Stomach smooth muscle (tissue), 2 donors: ENCODE results near the gene TIGD6.

Experiments
- H3K27ac ChIP-seq: one replicate; pipeline ENCODE4 v1.7.0; 2013; ENCODE audit warnings: mild to moderate bottlenecking, low read length, inconsistent platforms
- H3K27me3 ChIP-seq, 2 donors: one replicate each; pipeline ENCODE4 v1.7.0; 2013; ENCODE audit warnings: low read length in 2 of 2; ENCODE audit not compliant: insufficient read depth in 2 of 2, control insufficient read depth in 1 of 2
- H3K36me3 ChIP-seq, 2 donors: one replicate each; pipeline ENCODE4 v1.7.0; 2013; ENCODE audit warnings: low read length in 2 of 2; ENCODE audit not compliant: control insufficient read depth in 2 of 2, insufficient read depth in 2 of 2
- H3K4me1 ChIP-seq: one replicate; pipeline ENCODE4 v1.7.0; 2013; ENCODE audit warnings: low read length; ENCODE audit not compliant: control insufficient read depth, insufficient read depth
- H3K4me3 ChIP-seq, 2 donors: one replicate each; pipeline ENCODE4 v1.7.0; 2013; ENCODE audit warnings: low read length in 2 of 2
- H3K9ac ChIP-seq, 2 donors: one replicate each; pipeline ENCODE4 v1.7.0; 2013; ENCODE audit warnings: low read length in 2 of 2, mild to moderate bottlenecking in 1 of 2
- H3K9me3 ChIP-seq, 2 donors: one replicate each; pipeline ENCODE4 v1.7.0; 2013; ENCODE audit warnings: low read length in 2 of 2; ENCODE audit not compliant: control insufficient read depth in 2 of 2
- donor health status: healthy.
- donor health status: Pancreatic carcinoma.

Gene TIGD6

GRCh38 chr5:150000256-150000989, at the start of gene TIGD6, which contains the start of gene HMGXB3:
TSS of gene TIGD6 (minus strand) at chr5:150000654. CDS start at chr5:149996348, 4,306 bp downstream.
TSS of gene HMGXB3 (plus strand) at chr5:150000739. CDS start at chr5:150004853, 4,114 bp downstream.
- Histone ChIP-seq H3K27ac (peak within 1 kb of the TSS; percentile 92), H3K36me3 (peaks cover 3 to 8% of the 10 kb centered on the region in 2 donors), H3K4me3 (peak within 1 kb of the TSS; percentile 95 to 99), H3K9me3 (no peaks in the 10 kb centered on the region), H3K9ac (peak within 1 kb of the TSS; percentile 97 to 99), H3K4me1 (peaks cover 23% of the 10 kb centered on the region), H3K27me3 (no peaks in the 10 kb centered on the region)

GRCh38 chr5:150046031-150046430, 45.6 kb upstream of the TIGD6 start:
- no peak overlapping the region for H3K27ac ChIP-seq
- no peaks in the 10 kb centered on the region for H3K27me3 ChIP-seq
- H3K4me3 ChIP-seq = no peak overlapping the region
- H3K9ac ChIP-seq = no peak overlapping the region
- no peaks in the 10 kb centered on the region for H3K9me3 ChIP-seq
- H3K4me1 ChIP-seq = no peaks in the 10 kb centered on the region
- H3K36me3 ChIP-seq = peaks cover 81 to 82% of the 10 kb centered on the region in 2 donors

- no peaks in the 10 kb centered on the region for H3K27me3 ChIP-seq
- no peak overlapping the region for H3K27ac ChIP-seq
- no peak overlapping the region for H3K4me3 ChIP-seq
- H3K36me3 ChIP-seq = peaks cover 82% of the 10 kb centered on the region in 2 donors
- H3K9ac ChIP-seq = no peak overlapping the region
- no peaks in the 10 kb centered on the region for H3K4me1 ChIP-seq
- H3K9me3 ChIP-seq = no peaks in the 10 kb centered on the region
Measured at GRCh38 chr5:150045549-150045948, 45.1 kb upstream of the TIGD6 start.

GRCh38 chr5:150044712-150045111, 44.3 kb upstream of the TIGD6 start:
- H3K4me1 ChIP-seq = no peaks in the 10 kb centered on the region
- H3K27me3 ChIP-seq = no peaks in the 10 kb centered on the region
- H3K9ac ChIP-seq = no peak overlapping the region
- peaks cover 79 to 81% of the 10 kb centered on the region in 2 donors for H3K36me3 ChIP-seq
- H3K4me3 ChIP-seq = no peak overlapping the region
- no peaks in the 10 kb centered on the region for H3K9me3 ChIP-seq
- H3K27ac ChIP-seq = no peak overlapping the region

- no peaks in the 10 kb centered on the region for H3K27me3 ChIP-seq
- H3K4me1 ChIP-seq = no peaks in the 10 kb centered on the region
- H3K4me3 ChIP-seq = no peak overlapping the region
- H3K27ac ChIP-seq = no peak overlapping the region
- no peaks in the 10 kb centered on the region for H3K9me3 ChIP-seq
- H3K9ac ChIP-seq = no peak overlapping the region
- H3K36me3 ChIP-seq = peaks cover 75 to 76% of the 10 kb centered on the region in 2 donors
Measured at GRCh38 chr5:150044329-150044681, 43.9 kb upstream of the TIGD6 start.

GRCh38 chr5:150043657-150044328, 43.3 kb upstream of the TIGD6 start:
- Histone ChIP-seq H3K4me3 (no peak overlapping the region), H3K36me3 (peaks cover 73 to 74% of the 10 kb centered on the region in 2 donors), H3K9me3 (no peaks in the 10 kb centered on the region), H3K9ac (no peak overlapping the region), H3K4me1 (no peaks in the 10 kb centered on the region), H3K27me3 (no peaks in the 10 kb centered on the region), H3K27ac (no peak overlapping the region)

- H3K9ac ChIP-seq = no peak overlapping the region
- no peaks in the 10 kb centered on the region for H3K9me3 ChIP-seq
- no peaks in the 10 kb centered on the region for H3K27me3 ChIP-seq
- peaks cover 65 to 72% of the 10 kb centered on the region in 2 donors for H3K36me3 ChIP-seq
- no peak overlapping the region for H3K4me3 ChIP-seq
- H3K27ac ChIP-seq = no peak overlapping the region
- no peaks in the 10 kb centered on the region for H3K4me1 ChIP-seq
Measured at GRCh38 chr5:150042459-150042858, 42.0 kb upstream of the TIGD6 start.

GRCh38 chr5:150038547-150038946, 38.1 kb upstream of the TIGD6 start:
- Histone ChIP-seq H3K9ac (no peak overlapping the region), H3K4me3 (no peak overlapping the region), H3K27me3 (no peaks in the 10 kb centered on the region), H3K4me1 (no peaks in the 10 kb centered on the region), H3K36me3 (peaks cover 60 to 69% of the 10 kb centered on the region in 2 donors), H3K9me3 (no peaks in the 10 kb centered on the region), H3K27ac (no peak overlapping the region)

GRCh38 chr5:150036513-150036912, 36.1 kb upstream of the TIGD6 start:
- Histone ChIP-seq H3K4me1 (no peaks in the 10 kb centered on the region), H3K27me3 (no peaks in the 10 kb centered on the region), H3K4me3 (no peak overlapping the region), H3K27ac (no peak overlapping the region), H3K9me3 (no peaks in the 10 kb centered on the region), H3K36me3 (peaks cover 62 to 73% of the 10 kb centered on the region in 2 donors), H3K9ac (no peak overlapping the region)

- no peak overlapping the region for H3K9ac ChIP-seq
- no peak overlapping the region for H3K27ac ChIP-seq
- H3K36me3 ChIP-seq = peaks cover 59 to 73% of the 10 kb centered on the region in 2 donors
- no peak overlapping the region for H3K4me3 ChIP-seq
- no peaks in the 10 kb centered on the region for H3K9me3 ChIP-seq
- H3K4me1 ChIP-seq = no peaks in the 10 kb centered on the region
- H3K27me3 ChIP-seq = no peaks in the 10 kb centered on the region
Measured at GRCh38 chr5:150035139-150035895, 34.9 kb upstream of the TIGD6 start.
